GM12801 (cell line): ENCODE results near the gene KMT2D.

ENCODE experiments used
- CTCF ChIP-seq: IDR thresholded peaks from one replicate; pipeline ENCODE4 v1.5.1; 2011; ENCODE audit warnings: control low read depth; ENCODE audit not compliant: insufficient read length; ENCODE audit errors: extremely low read depth

KMT2D gene

GRCh38 chr12:49060237-49061156 lies at the start of gene KMT2D:
Gene KMT2D (minus strand): TSS chr12:49060794. CDS start chr12:49055324, 5,470 bp downstream.
- TF ChIP-seq CTCF, result no peak

GRCh38 chr12:49109641-49110463 lies 49.3 kb upstream of the KMT2D start:
- no peak for TF ChIP-seq CTCF

- no peak for TF ChIP-seq CTCF
These were observed 48.4 kb upstream of the KMT2D start for GRCh38 chr12:49108958-49109404.

- TF ChIP-seq CTCF, result no peak
These were observed 45.0 kb upstream of the KMT2D start for GRCh38 chr12:49105504-49106084.

GRCh38 chr12:49104822-49105221 lies 44.2 kb upstream of the KMT2D start:
- no peak for TF ChIP-seq CTCF

- no peak for TF ChIP-seq CTCF
These were observed 39.8 kb upstream of the KMT2D start for GRCh38 chr12:49100380-49100779.

- TF ChIP-seq CTCF, result no peak
These were observed 38.1 kb upstream of the KMT2D start for GRCh38 chr12:49098703-49099102.
